Measurements from ENCODE around the gene IGFBP4. TPM values are rescaled to one million over a fixed set of nuclear protein-coding genes. Genes with fewer than 3 reads are reported as not detected.

Gene IGFBP4
- total RNA-seq, 2 experiments from 2014 or later: 5.6 to 6.5 TPM

- DNase-seq: no peak
- Mint-ChIP-seq H3K36me3 (no peaks in the 10 kb centered on the region), H3K4me3 (peak overlapping the region; percentile 78), H3K27me3 (peaks cover 15% of the 10 kb centered on the region), H3K27ac (peak overlapping the region; percentile 77), H3K4me1 (peaks cover 25% of the 10 kb centered on the region), H3K9me3 (no peaks in the 10 kb centered on the region)
These were observed 994 bp downstream of the IGFBP4 start for GRCh38 chr17:40443988-40444899.

- peaks cover 15% of the 10 kb centered on the region for H3K27me3 Mint-ChIP-seq
- no peak for DNase-seq
- H3K27ac Mint-ChIP-seq: no peak overlapping the region
- H3K36me3 Mint-ChIP-seq: no peaks in the 10 kb centered on the region
- no peak overlapping the region for H3K4me3 Mint-ChIP-seq
- H3K4me1 Mint-ChIP-seq: peaks cover 25% of the 10 kb centered on the region
- H3K9me3 Mint-ChIP-seq: no peaks in the 10 kb centered on the region
These were observed 2.7 kb downstream of the IGFBP4 start for GRCh38 chr17:40445751-40446468.

GRCh38 chr17:40447148-40447644, 3.9 kb downstream of the IGFBP4 start:
- peaks cover 11% of the 10 kb centered on the region for H3K27me3 Mint-ChIP-seq
- no peaks in the 10 kb centered on the region for H3K36me3 Mint-ChIP-seq
- no peak for DNase-seq
- H3K4me3 Mint-ChIP-seq: no peak overlapping the region
- H3K9me3 Mint-ChIP-seq: no peaks in the 10 kb centered on the region
- no peak overlapping the region for H3K27ac Mint-ChIP-seq
- H3K4me1 Mint-ChIP-seq: peaks cover 29% of the 10 kb centered on the region

- Mint-ChIP-seq H3K27me3 (peaks cover 9% of the 10 kb centered on the region), H3K36me3 (no peaks in the 10 kb centered on the region), H3K4me3 (no peak overlapping the region), H3K27ac (no peak overlapping the region), H3K9me3 (no peaks in the 10 kb centered on the region), H3K4me1 (peaks cover 34% of the 10 kb centered on the region)
- DNase-seq: no peak
These were observed 4.6 kb downstream of the IGFBP4 start for GRCh38 chr17:40447806-40448205.

GRCh38 chr17:40448213-40448638, 5.0 kb downstream of the IGFBP4 start:
- Mint-ChIP-seq H3K36me3 (no peaks in the 10 kb centered on the region), H3K27ac (no peak overlapping the region), H3K4me1 (peaks cover 35% of the 10 kb centered on the region), H3K27me3 (peaks cover 9% of the 10 kb centered on the region), H3K4me3 (no peak overlapping the region), H3K9me3 (no peaks in the 10 kb centered on the region)
- DNase-seq: no peak

GRCh38 chr17:40448639-40449261, 5.5 kb downstream of the IGFBP4 start:
- Mint-ChIP-seq H3K9me3 (no peaks in the 10 kb centered on the region), H3K36me3 (no peaks in the 10 kb centered on the region), H3K27me3 (peaks cover 10% of the 10 kb centered on the region), H3K4me1 (peaks cover 35% of the 10 kb centered on the region), H3K27ac (no peak overlapping the region), H3K4me3 (no peak overlapping the region)
- DNase-seq: no peak

- Mint-ChIP-seq H3K36me3 (no peaks in the 10 kb centered on the region), H3K4me3 (no peak overlapping the region), H3K27me3 (peaks cover 13% of the 10 kb centered on the region), H3K9me3 (no peaks in the 10 kb centered on the region), H3K4me1 (peaks cover 21% of the 10 kb centered on the region), H3K27ac (no peak overlapping the region)
- DNase-seq: peak; percentile 16
These were observed 6.9 kb downstream of the IGFBP4 start for GRCh38 chr17:40450175-40450574.

- Mint-ChIP-seq H3K4me1 (peaks cover 16% of the 10 kb centered on the region), H3K27me3 (peaks cover 13% of the 10 kb centered on the region), H3K4me3 (no peak overlapping the region), H3K9me3 (no peaks in the 10 kb centered on the region), H3K36me3 (no peaks in the 10 kb centered on the region), H3K27ac (no peak overlapping the region)
- no peak for DNase-seq
These were observed 8.2 kb downstream of the IGFBP4 start for GRCh38 chr17:40451420-40451819.

- Mint-ChIP-seq H3K4me3 (no peak overlapping the region), H3K9me3 (no peaks in the 10 kb centered on the region), H3K27me3 (peaks cover 9% of the 10 kb centered on the region), H3K27ac (no peak overlapping the region), H3K4me1 (peaks cover 16% of the 10 kb centered on the region), H3K36me3 (no peaks in the 10 kb centered on the region)
- DNase-seq: peak; percentile 30
These were observed 9.1 kb downstream of the IGFBP4 start for GRCh38 chr17:40452216-40452787.

GRCh38 chr17:40452921-40453378, 9.7 kb downstream of the IGFBP4 start:
- Mint-ChIP-seq H3K27me3 (peaks cover 4% of the 10 kb centered on the region), H3K4me1 (peaks cover 11% of the 10 kb centered on the region)

GRCh38 chr17:40453881-40454612, 10.8 kb downstream of the IGFBP4 start:
- no peak for DNase-seq
- Mint-ChIP-seq H3K27ac (no peak overlapping the region), H3K36me3 (no peaks in the 10 kb centered on the region), H3K27me3 (peaks cover 4% of the 10 kb centered on the region), H3K9me3 (no peaks in the 10 kb centered on the region), H3K4me1 (peaks cover 10% of the 10 kb centered on the region), H3K4me3 (no peak overlapping the region)

More at GRCh38 chr17:40452921-40453378, 9.7 kb downstream of the IGFBP4 start:
- Mint-ChIP-seq H3K4me3 (no peak overlapping the region), H3K27ac (no peak overlapping the region), H3K36me3 (no peaks in the 10 kb centered on the region), H3K9me3 (no peaks in the 10 kb centered on the region)
- DNase-seq: no peak

GRCh38 chr17:40454613-40454995, 11.4 kb downstream of the IGFBP4 start:
- no peaks in the 10 kb centered on the region for H3K9me3 Mint-ChIP-seq
- H3K27ac Mint-ChIP-seq: no peak overlapping the region
- H3K36me3 Mint-ChIP-seq: no peaks in the 10 kb centered on the region
- H3K27me3 Mint-ChIP-seq: peaks cover 4% of the 10 kb centered on the region
- peaks cover 10% of the 10 kb centered on the region for H3K4me1 Mint-ChIP-seq
- DNase-seq: no peak
- no peak overlapping the region for H3K4me3 Mint-ChIP-seq

GRCh38 chr17:40456396-40456951, 13.2 kb downstream of the IGFBP4 start:
- Mint-ChIP-seq H3K36me3 (no peaks in the 10 kb centered on the region), H3K4me3 (no peak overlapping the region), H3K9me3 (no peaks in the 10 kb centered on the region), H3K4me1 (peaks cover 10% of the 10 kb centered on the region), H3K27me3 (peaks cover 4% of the 10 kb centered on the region), H3K27ac (no peak overlapping the region)
- DNase-seq: no peak

- H3K4me1 Mint-ChIP-seq: peaks cover 4% of the 10 kb centered on the region
These were observed 14.1 kb downstream of the IGFBP4 start for GRCh38 chr17:40457369-40457768.

More at GRCh38 chr17:40457369-40457768, 14.1 kb downstream of the IGFBP4 start:
- Mint-ChIP-seq H3K27ac (no peak overlapping the region), H3K4me3 (no peak overlapping the region), H3K27me3 (peaks cover 4% of the 10 kb centered on the region), H3K36me3 (no peaks in the 10 kb centered on the region), H3K9me3 (no peaks in the 10 kb centered on the region)
- DNase-seq: no peak
